HG02623 (cell line): Measurements from ENCODE around the gene SMYD2.

Experiments used
- ATAC-seq: cut with Tn5 transposase; IDR thresholded peaks from one replicate; pipeline ENCODE4 v1.9.1; 2021; ENCODE audit warnings: moderate library complexity; ENCODE audit not compliant: unreplicated experiment

The SMYD2 gene

DNA sequence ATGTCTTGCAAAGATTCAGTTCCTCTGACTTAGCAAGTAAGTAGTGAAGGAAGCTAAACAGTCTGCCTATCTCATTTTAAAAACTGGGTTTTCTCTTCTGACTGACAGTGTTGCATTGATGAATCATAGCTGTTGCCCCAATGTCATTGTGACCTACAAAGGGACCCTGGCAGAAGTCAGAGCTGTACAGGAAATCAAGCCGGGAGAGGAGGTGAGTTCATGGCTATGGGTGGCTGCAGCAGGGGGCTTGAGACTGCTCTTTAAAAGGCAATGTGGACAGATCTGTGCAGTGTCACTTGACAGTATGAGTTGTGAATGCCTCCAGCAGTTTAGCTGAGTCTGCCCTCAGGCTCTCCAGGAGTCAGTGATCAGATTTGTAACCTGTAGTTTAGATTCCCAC is 46.6 kb downstream of the SMYD2 start:
- no peak for ATAC-seq

DNA sequence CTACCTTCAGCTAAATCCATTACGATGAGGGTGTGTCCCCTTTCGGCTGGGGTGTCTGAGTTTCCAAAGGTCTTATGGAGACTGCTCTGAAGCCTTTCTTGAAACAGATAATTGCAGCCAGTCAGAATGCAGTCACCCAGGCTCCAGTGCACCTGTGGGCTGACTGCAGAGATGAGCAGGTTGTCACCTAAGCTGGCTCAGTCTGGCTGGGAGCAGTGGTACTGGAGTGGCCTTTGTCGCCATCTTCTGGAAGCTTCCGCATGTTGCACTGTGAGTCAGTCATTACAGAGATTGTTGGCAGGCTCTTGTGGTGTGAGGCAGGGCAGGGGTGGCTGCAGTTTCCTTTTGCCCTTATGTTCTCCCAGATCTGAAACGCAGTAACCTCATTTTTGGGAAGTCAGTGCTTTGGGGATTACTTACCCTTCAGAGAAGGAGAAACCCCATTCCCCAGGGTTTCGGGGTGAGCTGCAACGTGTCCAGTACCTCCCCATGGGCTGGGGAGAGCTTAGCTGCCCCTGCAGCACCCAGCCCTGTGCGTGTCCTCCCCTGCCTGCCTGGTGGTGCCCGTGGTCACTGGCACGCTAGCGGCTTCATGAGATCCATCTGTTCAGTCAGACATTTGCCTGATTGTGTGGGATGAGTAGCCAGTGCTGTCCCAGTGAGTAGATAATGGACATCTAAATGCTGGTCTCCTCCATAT is 48.0 kb downstream of the SMYD2 start:
- ATAC-seq = peak; percentile 90

DNA sequence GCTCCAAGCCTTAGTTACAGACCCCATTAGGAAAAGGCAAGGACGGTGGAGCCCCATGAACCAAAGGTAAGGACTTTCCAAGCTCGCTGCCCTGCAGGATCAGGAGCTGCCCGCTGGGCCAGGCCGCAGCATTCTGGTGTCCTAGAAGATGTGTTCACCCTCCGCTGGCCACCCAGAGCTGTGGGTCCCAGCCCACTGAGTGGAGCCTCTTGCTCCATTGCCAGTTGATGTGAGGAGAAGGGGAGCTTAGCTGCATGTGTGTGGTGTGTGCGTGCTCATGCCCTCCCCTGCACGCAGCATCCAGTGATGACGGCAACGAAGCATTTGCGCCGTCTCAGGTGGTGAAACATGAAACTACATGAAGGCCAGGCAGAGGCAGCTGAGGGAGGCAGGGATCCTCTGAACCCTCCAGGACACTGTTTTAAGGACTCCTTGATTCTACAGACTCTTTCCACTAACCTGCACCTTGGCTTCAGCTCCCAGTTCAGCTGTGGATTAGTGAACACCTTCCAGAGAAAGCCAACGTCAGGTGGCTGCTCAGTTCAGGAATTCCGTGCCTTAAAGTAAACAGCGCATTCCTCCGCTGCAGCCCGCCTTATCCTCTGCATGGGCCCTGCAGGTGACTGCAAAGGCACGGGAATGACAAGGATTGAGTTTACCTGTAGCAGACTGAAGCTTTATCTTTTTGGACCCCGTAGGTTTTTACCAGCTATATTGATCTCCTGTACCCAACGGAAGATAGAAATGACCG is 48.7 kb downstream of the SMYD2 start:
- ATAC-seq = no peak

DNA sequence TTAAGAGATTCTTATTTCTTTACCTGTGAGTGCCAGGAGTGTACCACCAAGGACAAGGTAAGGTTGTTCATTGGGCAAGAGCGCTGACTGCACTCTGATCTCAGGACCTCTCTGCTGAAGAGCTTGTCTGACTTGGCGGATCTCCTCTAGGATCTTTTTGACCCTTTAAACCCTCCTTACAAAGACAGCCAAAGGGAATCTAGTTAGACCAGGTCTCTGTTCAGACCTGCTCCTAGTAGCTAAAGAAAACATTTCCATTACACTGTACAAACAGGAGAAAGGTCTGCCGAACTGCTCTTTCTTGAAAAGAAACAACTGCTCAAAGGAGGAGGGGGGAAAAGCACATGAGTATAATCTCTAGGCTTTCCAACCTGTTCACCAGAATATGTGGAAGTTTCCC is 49.3 kb downstream of the SMYD2 start:
- ATAC-seq = no peak

DNA sequence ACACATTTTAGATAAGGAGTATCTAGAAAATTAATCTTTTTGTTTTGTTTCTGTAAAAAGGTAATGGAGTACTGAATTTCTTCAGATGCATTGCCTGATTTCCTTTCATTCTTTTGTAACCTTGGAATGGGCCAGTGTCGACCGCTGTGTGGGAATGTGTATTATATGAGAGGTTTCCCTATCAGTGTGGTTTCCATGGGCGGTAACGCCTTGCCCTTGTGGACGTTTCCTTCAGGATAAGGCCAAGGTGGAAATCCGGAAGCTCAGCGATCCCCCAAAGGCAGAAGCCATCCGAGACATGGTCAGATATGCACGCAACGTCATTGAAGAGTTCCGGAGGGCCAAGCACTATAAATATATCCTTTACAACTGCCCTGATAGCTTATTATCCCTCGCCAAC is 49.8 kb downstream of the SMYD2 start:
- ATAC-seq = no peak

DNA sequence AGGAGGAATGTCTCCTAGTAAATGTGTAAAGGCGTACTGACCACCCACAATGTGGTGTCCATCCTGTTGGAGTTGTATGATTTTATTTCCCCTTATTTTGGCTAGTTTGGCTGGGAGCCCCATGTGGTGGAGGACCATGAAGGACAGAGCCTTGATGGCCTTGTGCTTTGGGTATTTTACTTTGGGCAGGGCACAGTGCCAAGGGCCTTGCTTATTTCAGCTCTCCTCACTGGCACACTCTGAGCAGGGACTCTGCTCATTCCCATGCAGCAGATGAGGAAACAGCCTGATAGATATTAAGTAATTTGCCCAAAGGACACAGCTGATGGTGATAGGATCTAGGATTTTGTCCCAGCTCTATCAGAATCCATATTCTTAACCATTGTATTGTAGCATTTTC is 50.2 kb downstream of the SMYD2 start:
- no peak for ATAC-seq

DNA sequence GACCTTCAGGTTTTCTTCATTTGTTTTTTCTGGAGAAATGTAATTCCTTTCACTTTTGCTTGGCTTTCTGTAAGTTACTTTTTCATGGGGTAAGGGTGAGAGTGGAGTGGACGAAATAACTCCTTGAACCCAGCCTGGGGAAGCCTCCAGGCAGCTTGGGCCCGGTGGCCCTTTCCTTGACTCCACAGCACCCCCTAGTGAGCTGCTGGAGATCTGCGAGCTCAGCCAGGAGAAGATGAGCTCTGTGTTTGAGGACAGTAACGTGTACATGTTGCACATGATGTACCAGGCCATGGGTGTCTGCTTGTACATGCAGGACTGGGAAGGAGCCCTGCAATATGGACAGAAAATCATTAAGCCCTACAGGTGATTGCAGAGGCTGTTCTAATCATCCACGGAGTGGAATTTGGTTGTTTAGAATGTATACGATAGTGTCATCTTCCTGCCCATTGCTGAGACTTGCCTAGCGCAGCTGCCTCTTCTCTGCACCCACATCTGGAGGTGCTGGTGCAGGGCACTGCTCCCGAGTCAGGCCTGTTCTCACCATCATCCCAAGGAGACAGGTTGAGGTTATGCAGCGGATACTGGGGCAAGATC is 51.0 kb downstream of the SMYD2 start:
- ATAC-seq = no peak

DNA sequence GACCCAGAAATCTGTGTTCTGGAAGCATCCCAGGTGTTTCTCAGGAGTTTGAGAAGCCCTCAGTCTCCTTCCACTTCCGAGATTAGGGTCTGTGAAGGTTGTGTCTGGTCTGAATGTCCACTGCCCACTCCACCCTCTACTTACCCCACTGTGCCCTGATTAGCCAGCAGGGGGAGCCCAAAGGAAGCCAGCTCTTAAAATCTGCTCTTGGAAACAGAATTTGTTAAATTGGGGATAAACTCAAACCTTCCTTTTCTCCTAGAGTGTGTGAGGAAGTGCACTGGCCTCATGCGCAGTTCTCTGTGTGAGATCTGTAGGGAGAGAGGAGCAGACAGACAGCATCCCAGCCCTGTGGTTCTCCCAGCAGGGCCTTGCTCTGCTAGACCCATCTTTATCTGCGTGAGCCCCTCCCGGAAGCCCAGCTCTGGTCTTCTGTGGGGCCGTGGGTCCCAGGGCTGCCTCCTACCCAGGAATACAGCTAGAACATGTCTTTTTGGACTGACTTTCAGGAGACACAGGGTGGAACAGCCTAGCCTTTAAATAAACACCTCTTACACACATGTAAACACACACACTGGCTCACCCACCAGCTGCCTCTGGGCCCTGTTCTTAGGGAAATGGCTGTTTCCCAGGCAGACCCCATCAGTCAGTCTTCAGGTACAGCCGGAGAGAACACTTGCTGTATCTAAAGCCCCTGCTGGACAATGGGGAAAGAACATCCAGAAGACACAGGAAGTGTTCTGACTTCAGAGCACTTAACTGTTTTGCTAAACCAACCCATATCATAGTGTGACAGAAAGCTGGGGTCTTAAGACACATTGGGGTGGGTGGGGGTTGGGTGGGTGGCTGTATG is 52.2 kb downstream of the SMYD2 start:
- no peak for ATAC-seq

DNA sequence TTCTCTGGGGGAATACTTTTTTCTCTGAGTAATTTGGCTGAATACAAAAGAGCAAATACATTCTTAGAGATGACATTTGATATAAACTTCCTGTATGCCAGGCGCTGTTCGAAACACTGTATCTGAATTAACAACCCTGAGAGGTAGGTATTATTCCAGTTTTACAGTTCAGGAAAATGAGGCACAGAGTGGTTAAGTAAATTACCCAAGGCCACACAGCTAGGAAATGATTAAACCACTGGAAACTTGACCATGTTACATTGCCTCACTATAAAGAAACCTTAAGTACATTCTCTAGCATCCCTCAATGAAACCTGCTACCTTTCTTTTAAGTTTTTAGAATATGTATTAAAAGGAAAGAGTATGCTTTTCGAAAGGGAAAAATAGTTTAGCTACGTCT is 54.6 kb downstream of the SMYD2 start:
- ATAC-seq = no peak

DNA sequence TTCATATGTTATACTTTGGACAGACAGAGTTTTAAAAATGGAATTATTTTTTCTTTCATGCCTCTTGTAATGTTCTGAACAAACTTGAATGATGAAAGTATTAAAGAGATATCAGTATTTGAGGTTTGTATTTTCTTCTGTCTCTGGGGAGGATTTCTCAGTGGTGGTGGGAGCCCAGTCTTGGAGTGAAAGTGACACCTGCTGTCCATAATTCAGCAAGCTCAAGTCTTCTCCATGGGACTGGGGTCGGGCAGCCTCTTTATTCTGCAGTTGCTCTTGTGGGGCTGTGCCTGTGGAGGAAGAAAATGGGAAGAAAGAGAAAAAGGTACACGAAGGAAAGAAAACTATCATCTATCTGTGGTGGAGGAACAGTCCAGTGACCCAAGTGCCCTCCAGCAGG is 56.1 kb downstream of the SMYD2 start:
- ATAC-seq = no peak

DNA sequence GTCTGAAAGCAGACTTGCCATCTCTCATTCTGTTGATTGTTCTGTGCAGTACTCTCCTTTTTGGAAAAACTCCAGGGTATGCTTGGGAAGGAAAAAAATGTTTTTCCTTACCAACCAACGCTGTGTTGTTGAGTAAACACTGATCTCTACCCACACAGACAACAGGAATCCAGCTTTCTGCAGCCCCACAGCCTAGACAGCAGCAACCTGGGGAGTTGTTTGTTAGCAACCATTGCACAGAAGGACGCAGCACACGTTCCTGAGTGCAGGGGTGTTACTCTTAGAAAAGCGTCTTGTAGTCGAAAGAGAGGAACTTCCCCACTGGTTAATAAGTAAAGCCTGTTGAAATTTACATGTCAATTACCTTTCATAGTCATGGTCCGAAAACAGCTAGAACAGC is 56.6 kb downstream of the SMYD2 start:
- ATAC-seq = no peak

DNA sequence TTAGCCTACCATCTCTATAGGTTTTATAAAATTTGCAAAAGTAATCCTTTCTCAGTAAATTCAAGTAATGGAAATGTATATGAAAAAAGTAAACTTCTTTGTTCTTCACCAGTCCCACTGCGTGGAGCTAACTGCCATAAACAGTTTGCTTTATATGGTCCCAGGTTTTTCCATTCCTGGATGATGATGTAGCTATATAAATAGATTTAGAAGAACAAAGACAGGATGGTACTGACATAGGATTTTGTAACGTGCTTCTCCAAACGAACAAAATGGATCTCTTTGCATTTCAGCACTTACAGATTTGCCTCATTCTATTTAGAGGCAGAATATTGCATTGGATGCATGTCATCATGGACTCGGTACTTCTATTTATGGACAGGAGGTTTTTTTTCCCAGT is 57.3 kb downstream of the SMYD2 start:
- ATAC-seq = no peak

DNA sequence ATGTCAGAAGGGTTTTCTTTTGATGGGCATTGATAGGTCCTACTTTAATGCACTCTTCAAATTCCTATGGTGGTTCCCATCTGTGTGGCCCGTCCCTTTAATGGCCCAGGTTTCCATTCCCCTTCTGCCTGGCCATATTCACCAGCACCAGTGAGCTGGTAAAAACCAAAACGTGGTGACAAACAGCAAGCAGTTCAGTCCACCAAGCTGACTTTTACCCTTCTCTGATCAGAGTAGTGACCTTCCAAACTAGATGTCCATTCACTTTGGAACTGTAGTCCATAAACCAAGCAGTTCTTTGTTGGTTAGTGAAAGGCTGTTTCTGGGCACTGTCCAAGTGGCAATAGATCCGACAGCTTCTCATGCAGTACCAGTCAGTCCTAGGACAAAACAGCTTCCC is 60.5 kb downstream of the SMYD2 start:
- ATAC-seq = no peak

DNA sequence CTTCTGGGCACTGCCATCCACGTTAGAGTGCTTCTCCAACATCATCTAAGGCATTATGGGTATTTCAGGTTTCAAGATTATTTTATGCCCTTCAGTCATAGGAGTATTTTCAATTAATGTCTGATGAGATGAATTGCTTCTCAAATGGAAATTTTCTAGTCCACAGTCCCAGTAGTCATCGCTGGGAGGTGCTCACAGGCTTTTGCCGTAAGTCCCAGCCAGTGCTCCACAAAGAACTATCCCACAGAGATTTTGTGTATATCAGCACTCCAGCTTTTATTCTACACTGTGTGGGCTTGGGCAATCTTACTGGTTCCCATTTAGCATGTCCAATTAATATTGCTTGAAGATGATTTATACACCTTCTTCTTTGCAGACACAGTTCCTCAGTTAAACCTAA is 61.0 kb downstream of the SMYD2 start:
- no peak for ATAC-seq

DNA sequence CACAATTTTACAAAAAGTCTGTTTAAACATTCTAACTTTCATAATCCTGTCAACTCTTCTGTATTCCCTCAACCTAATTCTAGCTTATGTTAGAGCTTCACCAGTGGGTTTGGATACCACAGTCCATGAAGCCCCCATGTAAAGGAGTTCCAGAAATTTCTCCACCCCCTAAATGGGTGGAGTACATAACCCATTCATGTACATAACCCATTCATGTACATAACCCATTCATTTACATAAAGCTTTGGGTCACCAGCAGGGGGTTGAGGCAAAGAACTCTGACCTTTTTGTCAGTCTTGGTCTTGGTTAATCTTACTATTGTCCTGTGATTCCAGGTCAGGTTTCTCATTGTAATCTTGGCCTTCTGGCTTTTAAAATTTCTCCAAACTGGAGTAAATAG is 61.6 kb downstream of the SMYD2 start:
- ATAC-seq = no peak

DNA sequence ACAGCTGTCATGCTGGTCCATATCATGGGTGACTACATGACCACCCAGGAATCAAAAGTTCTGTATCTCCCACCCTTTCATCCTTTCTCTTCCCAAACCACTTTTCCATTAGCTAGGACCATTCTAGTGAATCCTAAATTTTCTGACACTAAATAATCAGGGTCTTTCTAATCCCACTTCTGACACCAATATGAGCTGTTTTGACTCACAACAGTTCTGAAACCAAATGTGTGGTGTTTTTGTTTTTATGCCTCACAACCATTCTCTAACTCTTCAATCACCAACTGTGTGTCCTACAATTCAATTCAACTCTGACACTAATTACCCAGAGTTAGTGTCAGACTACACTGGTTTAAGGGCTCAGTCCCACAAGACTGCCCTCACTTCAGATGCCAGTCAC is 63.9 kb downstream of the SMYD2 start:
- ATAC-seq = no peak

DNA sequence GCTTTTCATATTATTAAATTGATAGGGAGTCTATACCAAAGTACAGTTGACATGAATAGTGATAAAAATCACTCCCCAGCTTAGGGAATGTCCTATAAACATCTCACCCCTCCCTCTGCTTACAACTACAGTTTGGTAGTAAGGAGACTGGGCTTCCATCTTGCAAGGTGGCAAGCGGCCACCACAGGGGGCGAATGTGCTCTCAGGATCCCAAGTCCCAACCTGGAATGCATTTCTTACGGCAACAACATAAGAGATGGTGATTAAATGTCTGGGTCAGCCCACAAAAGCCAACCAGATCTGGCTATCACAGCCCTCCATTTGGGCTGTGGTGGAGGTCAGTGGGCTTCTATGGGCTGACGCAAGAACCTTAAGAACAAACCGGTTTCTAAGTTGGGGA is 68.0 kb downstream of the SMYD2 start:
- ATAC-seq = no peak

DNA sequence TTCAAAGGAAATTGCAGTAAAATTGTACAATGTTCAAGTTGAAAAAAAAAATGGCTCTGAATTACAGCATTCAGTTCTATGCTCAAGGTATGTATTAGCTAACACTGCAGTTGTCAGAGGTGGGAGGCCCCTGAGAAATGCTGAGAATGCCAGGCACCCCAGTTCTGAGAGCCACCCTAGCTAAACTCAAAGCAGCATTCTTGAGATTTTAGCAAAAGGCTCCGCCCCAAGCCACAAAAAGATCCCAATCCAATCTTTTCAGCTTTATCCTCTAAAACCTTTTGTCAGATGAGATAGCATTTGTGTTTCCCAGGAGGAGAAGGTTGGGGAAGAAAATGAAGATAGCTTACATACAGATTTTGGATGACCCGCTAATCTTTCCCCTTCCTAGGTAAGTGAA is 68.8 kb downstream of the SMYD2 start:
- no peak for ATAC-seq

DNA sequence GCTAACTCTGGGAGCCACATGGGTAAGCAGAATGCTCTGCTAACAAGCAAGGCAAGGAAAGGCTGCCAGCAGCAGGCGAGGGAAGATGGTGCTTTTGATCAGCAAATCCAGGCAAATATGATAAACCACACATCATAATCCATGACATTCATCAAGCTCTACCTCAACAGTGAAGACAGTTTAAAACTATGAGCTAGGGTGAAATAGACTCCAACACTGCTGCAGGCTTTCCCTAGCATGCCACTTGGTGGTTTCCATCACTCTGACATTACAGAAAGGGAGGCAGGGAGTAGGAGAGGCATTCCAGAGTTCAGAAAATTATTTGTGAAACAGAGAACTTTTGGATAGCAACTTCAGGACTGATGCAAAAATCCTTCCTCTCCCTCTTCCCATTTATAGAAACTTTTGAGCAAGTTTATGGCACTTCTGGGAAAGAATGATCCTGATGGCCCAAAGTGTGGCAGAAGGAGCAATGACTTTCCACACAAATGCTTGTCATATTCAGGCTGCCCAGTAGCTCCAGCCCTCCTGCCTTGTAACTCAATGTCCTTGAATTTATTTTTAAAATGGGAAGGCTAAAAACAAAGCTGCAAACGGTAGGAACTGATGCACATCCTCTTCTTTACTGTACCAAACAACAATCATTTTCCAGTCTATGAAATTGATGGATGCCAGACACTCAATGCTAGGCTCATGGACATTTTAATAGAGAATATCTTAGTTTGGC is 70.8 kb downstream of the SMYD2 start:
- no peak for ATAC-seq

DNA sequence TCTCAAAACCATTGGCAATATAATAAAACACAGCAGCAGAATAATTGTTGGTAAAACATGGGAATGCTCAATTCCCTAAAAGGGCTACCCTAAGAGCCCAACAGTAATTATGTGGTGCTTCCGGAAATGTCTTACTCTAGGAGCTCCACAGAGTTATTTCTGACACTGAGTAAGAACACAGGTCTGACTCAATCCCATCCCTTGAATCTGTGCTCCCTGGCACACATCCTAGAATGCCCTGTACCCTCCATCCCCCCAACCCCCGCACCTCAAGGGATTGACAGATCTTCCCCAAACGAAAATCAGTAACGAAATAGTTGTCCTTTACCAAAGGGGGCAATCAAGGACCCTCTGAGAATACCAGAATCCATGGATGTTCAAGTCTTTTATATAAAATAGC is 71.9 kb downstream of the SMYD2 start:
- no peak for ATAC-seq
